HEK293 (cell line): ENCODE measurements around the gene LPCAT4.

Experiments
- GLI2 ChIP-seq: fragments of 450-650 bp; formaldehyde crosslinking; IDR thresholded peaks from 2 replicates; pipeline ENCODE4; 2017; ENCODE audit warnings: missing biosample characterization, missing genetic modification characterization, low read depth, borderline replicate concordance
- HIC1 ChIP-seq: fragments of 450-650 bp; formaldehyde crosslinking; IDR thresholded peaks from 2 replicates; pipeline ENCODE4 v1.5.1; 2016; ENCODE audit warnings: missing biosample characterization, missing genetic modification characterization
- IKZF3 ChIP-seq: fragments of 450-650 bp; IDR thresholded peaks from 2 replicates; pipeline ENCODE4 v1.5.0; 2018; ENCODE audit warnings: missing biosample characterization, mild to moderate bottlenecking, missing genetic modification characterization, moderate library complexity
- OSR2 ChIP-seq: fragments of 450-650 bp; formaldehyde crosslinking; IDR thresholded peaks from 2 replicates; pipeline ENCODE4 v1.5.1; 2016; ENCODE audit warnings: missing biosample characterization, missing genetic modification characterization
- SETDB1 ChIP-seq: IDR thresholded peaks from one replicate; pipeline ENCODE4 v1.6.1; 2017; ENCODE audit warnings: mild to moderate bottlenecking, low read length, moderate library complexity, mixed read lengths; ENCODE audit not compliant: insufficient read length
- ZBTB10 ChIP-seq: fragments of 450-650 bp; formaldehyde crosslinking; IDR thresholded peaks from 2 replicates; pipeline ENCODE4 v1.5.1; 2016; ENCODE audit warnings: missing biosample characterization, missing genetic modification characterization
- ZBTB20 ChIP-seq: fragments of 450-650 bp; formaldehyde crosslinking; IDR thresholded peaks from 2 replicates; pipeline ENCODE4 v1.5.1; 2016; ENCODE audit warnings: missing biosample characterization, missing genetic modification characterization
- ZBTB8A ChIP-seq: fragments of 450-650 bp; formaldehyde crosslinking; IDR thresholded peaks from 2 replicates; pipeline ENCODE4 v1.5.1; 2016; ENCODE audit warnings: missing biosample characterization, missing genetic modification characterization
- ZNF132 ChIP-seq: fragments of 450-650 bp; formaldehyde crosslinking; IDR thresholded peaks from 2 replicates; pipeline ENCODE4 v1.5.1; 2017; ENCODE audit warnings: missing biosample characterization, missing genetic modification characterization, borderline replicate concordance
- ZNF133 ChIP-seq: fragments of 450-650 bp; formaldehyde crosslinking; IDR thresholded peaks from 2 replicates; pipeline ENCODE4 v1.5.1; 2016; ENCODE audit warnings: missing biosample characterization, missing genetic modification characterization
- ZNF146 ChIP-seq: fragments of 450-650 bp; formaldehyde crosslinking; IDR thresholded peaks from 2 replicates; pipeline ENCODE4 v1.5.1; 2016; ENCODE audit warnings: missing biosample characterization, missing genetic modification characterization
- ZNF169 ChIP-seq: fragments of 450-650 bp; formaldehyde crosslinking; IDR thresholded peaks from 2 replicates; pipeline ENCODE4 v1.5.1; 2016; ENCODE audit warnings: missing biosample characterization, missing genetic modification characterization
- ZNF302 ChIP-seq: fragments of 450-650 bp; formaldehyde crosslinking; IDR thresholded peaks from 2 replicates; pipeline ENCODE4 v1.5.1; 2016; ENCODE audit warnings: missing biosample characterization, missing genetic modification characterization, low read depth
- ZNF394 ChIP-seq: fragments of 450-650 bp; formaldehyde crosslinking; IDR thresholded peaks from 2 replicates; pipeline ENCODE4 v1.5.1; 2016; ENCODE audit warnings: missing biosample characterization, missing genetic modification characterization, mild to moderate bottlenecking, moderate library complexity, borderline replicate concordance
- ZNF404 ChIP-seq: fragments of 450-650 bp; formaldehyde crosslinking; IDR thresholded peaks from 2 replicates; pipeline ENCODE4 v1.5.1; 2017; ENCODE audit warnings: missing biosample characterization, missing genetic modification characterization
- ZNF513 ChIP-seq: fragments of 450-650 bp; IDR thresholded peaks from 2 replicates; pipeline ENCODE4 v1.5.1; 2018; ENCODE audit warnings: missing biosample characterization, missing genetic modification characterization
- ZNF561 ChIP-seq: fragments of 450-650 bp; IDR thresholded peaks from 2 replicates; pipeline ENCODE4 v1.5.1; 2018; ENCODE audit warnings: missing biosample characterization, missing genetic modification characterization, borderline replicate concordance
- ZNF621 ChIP-seq: fragments of 450-650 bp; formaldehyde crosslinking; IDR thresholded peaks from 2 replicates; pipeline ENCODE4 v1.5.1; 2017; ENCODE audit warnings: missing biosample characterization, missing genetic modification characterization
- ZNF747 ChIP-seq: fragments of 450-650 bp; formaldehyde crosslinking; IDR thresholded peaks from 2 replicates; pipeline ENCODE4 v1.5.1; 2016; ENCODE audit warnings: missing biosample characterization, missing genetic modification characterization
- ZNF830 ChIP-seq: fragments of 450-650 bp; IDR thresholded peaks from 2 replicates; pipeline ENCODE4 v1.5.0; 2018; ENCODE audit warnings: missing biosample characterization, missing genetic modification characterization, low read depth, mild to moderate bottlenecking, moderate library complexity
- ZNF843 ChIP-seq: fragments of 450-650 bp; formaldehyde crosslinking; IDR thresholded peaks from 2 replicates; pipeline ENCODE4 v1.5.1; 2016; ENCODE audit warnings: missing biosample characterization, missing genetic modification characterization
- TF ChIP-seq, protein P1 (sequence below): fragments of 450-650 bp; formaldehyde crosslinking; IDR thresholded peaks from 2 replicates; pipeline ENCODE4 v1.5.1; 2017; ENCODE audit warnings: missing biosample characterization, mild to moderate bottlenecking, missing genetic modification characterization, moderate library complexity
- TF ChIP-seq, protein P2 (sequence below): fragments of 450-650 bp; formaldehyde crosslinking; IDR thresholded peaks from 2 replicates; pipeline ENCODE4; 2016; ENCODE audit warnings: missing biosample characterization, missing genetic modification characterization
- TF ChIP-seq, protein P3 (sequence below): fragments of 450-650 bp; formaldehyde crosslinking; IDR thresholded peaks from 2 replicates; pipeline ENCODE4 v1.5.1; 2016; ENCODE audit warnings: missing biosample characterization, missing genetic modification characterization
- TF ChIP-seq, protein P4 (sequence below): fragments of 450-650 bp; formaldehyde crosslinking; IDR thresholded peaks from 2 replicates; pipeline ENCODE4 v1.5.1; 2017; ENCODE audit warnings: missing biosample characterization, missing genetic modification characterization

Gene LPCAT4

DNA sequence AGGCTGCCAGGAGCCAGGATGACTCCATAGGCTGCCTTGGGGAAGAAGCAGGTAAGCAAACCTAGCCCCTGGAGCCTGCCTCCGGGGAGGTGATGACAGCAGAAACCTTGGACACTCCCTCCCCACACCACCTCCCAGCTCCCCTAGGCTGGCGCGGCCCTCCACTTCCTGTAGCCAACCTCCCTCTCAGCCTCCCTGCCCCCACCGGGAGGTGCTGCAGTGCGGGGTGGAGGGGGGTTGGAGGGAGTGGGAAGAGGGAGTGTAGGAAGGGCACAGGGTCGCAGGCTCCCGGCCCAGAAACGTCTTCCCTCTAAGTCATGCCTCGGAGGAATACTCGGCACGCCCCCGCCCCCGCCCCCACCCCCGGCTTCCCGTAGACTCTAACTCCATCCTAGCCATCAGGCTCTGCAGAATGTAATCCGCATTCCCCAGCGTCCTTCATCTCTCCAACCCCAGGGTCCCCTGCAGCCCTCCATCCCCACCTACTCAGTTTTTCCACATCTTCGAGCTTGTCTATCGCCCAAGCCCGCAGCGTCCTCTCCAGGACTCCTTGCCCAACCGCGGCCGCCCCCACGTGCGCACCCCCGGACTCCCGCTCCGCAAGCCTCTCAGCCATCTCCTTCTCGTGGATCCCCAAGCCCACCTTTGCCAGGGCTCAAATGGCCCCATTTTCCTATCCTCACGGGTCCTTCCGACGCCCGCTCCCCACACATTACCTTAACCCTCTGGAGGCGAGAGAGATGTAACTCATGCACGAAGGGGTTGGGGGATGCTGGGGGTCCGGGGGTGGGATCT, 528 bp downstream of the LPCAT4 start (continued):
- no peak for TF ChIP-seq ZNF561 (tag by site-specific recombination)
- TF ChIP-seq ZNF302 (tag by site-specific recombination): no peak
- TF ChIP-seq ZNF146 (tag by site-specific recombination): no peak
- TF ChIP-seq ZNF747 (tag by site-specific recombination): no peak
- no peak for TF ChIP-seq ZNF133
- TF ChIP-seq, protein P1, sequence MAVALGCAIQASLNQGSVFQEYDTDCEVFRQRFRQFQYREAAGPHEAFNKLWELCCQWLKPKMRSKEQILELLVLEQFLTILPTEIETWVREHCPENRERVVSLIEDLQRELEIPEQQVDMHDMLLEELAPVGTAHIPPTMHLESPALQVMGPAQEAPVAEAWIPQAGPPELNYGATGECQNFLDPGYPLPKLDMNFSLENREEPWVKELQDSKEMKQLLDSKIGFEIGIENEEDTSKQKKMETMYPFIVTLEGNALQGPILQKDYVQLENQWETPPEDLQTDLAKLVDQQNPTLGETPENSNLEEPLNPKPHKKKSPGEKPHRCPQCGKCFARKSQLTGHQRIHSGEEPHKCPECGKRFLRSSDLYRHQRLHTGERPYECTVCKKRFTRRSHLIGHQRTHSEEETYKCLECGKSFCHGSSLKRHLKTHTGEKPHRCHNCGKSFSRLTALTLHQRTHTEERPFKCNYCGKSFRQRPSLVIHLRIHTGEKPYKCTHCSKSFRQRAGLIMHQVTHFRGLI (tag by site-specific recombination): no peak
- no peak for TF ChIP-seq OSR2 (tag by site-specific recombination)
- no peak for TF ChIP-seq ZNF513
- TF ChIP-seq ZNF169 (tag by site-specific recombination): no peak
- no peak for TF ChIP-seq SETDB1
- TF ChIP-seq ZBTB8A (tag by site-specific recombination): peak; percentile 26
- TF ChIP-seq, protein P2, sequence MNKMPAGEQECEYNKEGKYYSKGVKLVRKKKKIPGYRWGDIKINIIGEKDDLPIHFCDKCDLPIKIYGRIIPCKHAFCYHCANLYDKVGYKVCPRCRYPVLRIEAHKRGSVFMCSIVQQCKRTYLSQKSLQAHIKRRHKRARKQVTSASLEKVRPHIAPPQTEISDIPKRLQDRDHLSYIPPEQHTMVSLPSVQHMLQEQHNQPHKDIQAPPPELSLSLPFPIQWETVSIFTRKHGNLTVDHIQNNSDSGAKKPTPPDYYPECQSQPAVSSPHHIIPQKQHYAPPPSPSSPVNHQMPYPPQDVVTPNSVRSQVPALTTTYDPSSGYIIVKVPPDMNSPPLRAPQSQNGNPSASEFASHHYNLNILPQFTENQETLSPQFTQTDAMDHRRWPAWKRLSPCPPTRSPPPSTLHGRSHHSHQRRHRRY: no peak
- TF ChIP-seq, protein P3, sequence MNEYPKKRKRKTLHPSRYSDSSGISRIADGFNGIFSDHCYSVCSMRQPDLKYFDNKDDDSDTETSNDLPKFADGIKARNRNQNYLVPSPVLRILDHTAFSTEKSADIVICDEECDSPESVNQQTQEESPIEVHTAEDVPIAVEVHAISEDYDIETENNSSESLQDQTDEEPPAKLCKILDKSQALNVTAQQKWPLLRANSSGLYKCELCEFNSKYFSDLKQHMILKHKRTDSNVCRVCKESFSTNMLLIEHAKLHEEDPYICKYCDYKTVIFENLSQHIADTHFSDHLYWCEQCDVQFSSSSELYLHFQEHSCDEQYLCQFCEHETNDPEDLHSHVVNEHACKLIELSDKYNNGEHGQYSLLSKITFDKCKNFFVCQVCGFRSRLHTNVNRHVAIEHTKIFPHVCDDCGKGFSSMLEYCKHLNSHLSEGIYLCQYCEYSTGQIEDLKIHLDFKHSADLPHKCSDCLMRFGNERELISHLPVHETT: no peak
- peak; percentile 65; the same call in 1 of the 2 replicates for TF ChIP-seq IKZF3 (tag by site-specific recombination)
- TF ChIP-seq ZNF843 (tag by site-specific recombination): no peak
- no peak for TF ChIP-seq ZNF132 (tag by site-specific recombination)
- TF ChIP-seq ZNF404: no peak
- TF ChIP-seq GLI2 (tag by site-specific recombination): no peak
- no peak for TF ChIP-seq ZNF394
- no peak for TF ChIP-seq ZNF830
- TF ChIP-seq, protein P4, sequence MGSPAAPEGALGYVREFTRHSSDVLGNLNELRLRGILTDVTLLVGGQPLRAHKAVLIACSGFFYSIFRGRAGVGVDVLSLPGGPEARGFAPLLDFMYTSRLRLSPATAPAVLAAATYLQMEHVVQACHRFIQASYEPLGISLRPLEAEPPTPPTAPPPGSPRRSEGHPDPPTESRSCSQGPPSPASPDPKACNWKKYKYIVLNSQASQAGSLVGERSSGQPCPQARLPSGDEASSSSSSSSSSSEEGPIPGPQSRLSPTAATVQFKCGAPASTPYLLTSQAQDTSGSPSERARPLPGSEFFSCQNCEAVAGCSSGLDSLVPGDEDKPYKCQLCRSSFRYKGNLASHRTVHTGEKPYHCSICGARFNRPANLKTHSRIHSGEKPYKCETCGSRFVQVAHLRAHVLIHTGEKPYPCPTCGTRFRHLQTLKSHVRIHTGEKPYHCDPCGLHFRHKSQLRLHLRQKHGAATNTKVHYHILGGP (tag by site-specific recombination): no peak
- TF ChIP-seq ZNF621: no peak
- peak; percentile 37; the same call in 1 of the 2 replicates for TF ChIP-seq ZBTB20 (tag by site-specific recombination)
- TF ChIP-seq ZBTB10 (tag by site-specific recombination): no peak
- TF ChIP-seq HIC1: no peak
